GM19023 (cell line): Measurements from ENCODE around the gene OR6C1.
"Not testable (repeated sequence)": the region's sequence is repeated elsewhere in the genome, so short reads cannot be mapped to it uniquely, and the experiment has no call there.

Experiments
- ATAC-seq: cut with Tn5 transposase; IDR thresholded peaks from one replicate; pipeline ENCODE4 v1.9.1; 2021; ENCODE audit warnings: mild to moderate bottlenecking, moderate library complexity; ENCODE audit not compliant: unreplicated experiment

Gene OR6C1

DNA sequence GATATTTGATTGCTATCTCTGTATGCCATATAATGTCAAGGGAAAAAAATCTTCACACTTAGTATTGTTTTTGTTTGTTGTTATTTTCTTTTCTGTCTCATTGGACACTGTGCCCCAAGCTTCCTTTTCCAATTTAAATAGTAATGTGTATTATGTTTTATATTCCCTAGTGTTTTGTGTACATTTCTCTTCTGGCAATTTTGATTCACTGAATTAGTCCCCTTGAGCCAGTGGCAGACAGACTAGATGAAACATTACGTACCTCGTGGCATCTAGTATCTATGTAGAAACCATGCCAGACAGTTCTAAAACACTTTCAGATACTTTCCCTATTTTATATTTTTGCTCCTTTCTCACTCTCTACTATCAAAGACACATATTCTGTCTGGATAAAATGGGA lies at the start of gene OR6C1:
TSS of gene OR6C1 (plus strand) at position 301 of the 400 bp plus-strand sequence. CDS start 6,257 bp downstream, outside the sequence.
- ATAC-seq = no peak

DNA sequence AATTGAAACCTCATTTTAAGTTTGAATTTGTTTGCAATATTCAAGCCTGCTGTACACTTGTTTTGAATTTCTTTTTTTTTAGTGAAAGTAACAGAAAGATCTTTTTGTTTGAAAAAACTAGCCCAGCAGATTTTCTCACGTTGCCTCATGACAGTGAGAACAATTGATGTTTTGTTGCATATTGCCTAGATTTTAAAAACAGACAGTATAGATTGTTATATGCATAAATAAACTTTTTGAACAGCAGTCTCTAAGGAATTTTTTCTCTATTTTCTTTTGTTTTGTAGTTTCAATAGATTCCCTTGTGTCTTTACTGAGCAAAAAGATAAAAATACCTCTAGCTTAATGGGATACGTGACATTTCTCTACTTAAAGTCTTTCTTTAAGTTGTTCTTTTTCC lies 33.2 kb upstream of the OR6C1 start:
- no peak for ATAC-seq

DNA sequence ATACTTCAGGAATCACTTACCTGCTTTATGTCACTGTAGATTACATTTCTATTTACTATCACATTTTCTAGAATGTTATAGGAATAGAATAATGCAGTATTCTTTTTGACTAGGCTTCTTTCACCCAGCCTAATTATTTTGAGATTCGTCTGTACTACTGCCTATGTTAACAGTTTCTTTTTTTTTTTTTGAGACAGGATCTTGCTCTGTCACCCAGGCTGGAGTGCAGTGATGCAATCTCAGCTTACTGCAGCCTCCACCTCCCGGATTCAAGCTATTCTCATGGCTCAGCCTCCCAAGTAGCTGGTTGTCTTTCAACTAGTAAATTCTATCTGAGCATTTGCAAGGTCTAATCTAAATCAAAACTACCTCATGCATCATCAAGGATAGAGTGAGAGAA lies 24.1 kb upstream of the OR6C1 start:
- no peak for ATAC-seq

DNA sequence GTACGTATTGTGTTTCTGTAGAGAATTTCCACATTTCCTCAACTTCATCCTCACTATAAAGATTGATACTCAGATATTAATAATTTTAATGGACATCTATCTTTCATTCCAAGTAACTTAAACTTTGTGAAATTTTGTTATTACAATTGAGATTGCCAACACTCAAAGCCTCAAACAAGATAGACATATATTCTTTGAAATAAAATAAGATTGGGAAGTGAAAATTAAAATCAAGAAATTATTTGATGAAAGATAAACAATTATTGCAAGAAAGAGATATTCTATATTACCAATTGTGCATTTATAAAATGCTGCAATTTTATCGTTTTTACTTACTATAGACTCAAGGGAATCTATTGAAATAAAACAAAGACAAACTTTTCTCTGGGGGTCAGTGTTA lies 17.7 kb upstream of the OR6C1 start, which contains the start of gene OR6C6:
TSS of gene OR6C6 (minus strand) at position 101 of the 400 bp plus-strand sequence. CDS start 1,337 bp downstream, outside the sequence.
- no peak for ATAC-seq

DNA sequence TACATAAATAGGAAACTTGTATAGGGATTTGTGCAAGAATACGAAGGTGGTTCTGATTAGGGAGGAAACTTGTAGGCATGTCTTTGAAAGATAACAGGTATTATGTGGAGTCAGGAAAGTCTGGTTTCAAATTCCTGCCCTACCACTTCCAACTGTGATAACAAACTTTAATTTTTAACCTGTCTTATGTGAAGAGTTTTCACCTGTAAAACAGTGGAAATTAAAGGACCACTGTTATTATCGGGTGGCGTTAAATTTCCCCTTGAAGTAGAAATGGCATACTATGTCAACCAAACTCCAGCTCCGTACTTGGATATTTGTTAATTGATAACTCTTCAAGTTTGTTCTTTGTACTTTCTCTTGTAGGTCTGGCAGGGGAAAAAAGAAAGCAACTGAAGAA lies 6.1 kb downstream of the OR6C1 start:
- no peak for ATAC-seq

DNA sequence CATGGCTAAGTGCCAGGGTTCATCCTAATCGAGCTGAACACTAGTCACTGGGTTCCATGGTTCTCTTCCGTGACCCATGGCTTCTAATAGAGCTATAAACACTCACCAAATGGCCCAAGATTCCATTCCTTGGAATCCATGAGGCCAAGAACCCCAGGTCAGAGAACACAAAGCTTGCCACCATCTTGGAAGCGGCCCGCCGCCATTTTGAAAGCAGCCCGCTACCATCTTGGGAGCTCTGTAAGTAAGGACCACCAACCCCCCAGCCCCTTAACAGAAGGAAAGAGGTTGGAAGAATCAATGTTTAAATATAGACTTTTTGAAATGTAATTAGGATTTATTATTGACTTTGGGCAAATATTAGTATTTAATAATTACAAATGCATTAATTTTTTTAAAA lies 11.7 kb downstream of the OR6C1 start:
- not testable (repeated sequence) for ATAC-seq

DNA sequence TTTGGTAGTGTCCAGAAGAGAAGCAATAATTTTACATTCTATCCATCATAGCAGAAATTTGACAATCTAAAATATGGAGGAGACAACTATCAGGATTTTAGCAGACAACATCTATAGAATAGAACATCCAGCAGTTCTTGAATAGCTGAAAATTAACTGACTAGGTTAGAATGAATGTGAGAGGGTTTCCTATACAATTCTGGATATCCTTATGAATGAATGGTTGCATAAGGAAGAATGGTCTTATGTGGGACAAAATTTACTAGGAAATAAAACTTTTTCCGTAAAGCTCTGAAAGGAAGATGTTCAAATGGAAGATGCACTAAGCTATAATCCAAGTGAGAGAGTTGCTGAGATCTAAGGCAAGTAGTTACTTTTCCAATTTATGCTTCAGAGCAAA lies 16.3 kb downstream of the OR6C1 start, which contains the start of gene OR6C3:
TSS of gene OR6C3 (plus strand) at position 301 of the 400 bp plus-strand sequence. CDS start 955 bp downstream, outside the sequence.
- no peak for ATAC-seq

DNA sequence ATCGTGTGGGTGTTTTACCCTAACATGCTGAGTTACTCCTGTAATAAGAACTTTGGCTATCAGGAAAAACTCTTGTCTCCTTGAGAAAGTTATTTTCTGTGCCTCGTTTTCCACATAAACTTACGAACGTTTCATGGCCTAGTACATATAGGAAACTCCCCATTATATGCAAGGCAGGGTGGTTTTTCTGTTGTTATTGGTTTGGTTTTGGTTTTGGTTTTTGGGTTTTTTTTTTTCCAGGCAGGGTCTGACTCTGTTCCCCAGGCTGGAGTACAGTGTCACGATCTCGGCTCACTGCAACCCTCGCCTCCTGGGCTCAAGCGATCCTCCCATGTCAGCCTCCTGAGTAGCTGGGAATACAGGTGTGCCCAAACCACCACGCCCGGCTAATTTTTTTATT lies 21.9 kb downstream of the OR6C1 start:
- no peak for ATAC-seq

DNA sequence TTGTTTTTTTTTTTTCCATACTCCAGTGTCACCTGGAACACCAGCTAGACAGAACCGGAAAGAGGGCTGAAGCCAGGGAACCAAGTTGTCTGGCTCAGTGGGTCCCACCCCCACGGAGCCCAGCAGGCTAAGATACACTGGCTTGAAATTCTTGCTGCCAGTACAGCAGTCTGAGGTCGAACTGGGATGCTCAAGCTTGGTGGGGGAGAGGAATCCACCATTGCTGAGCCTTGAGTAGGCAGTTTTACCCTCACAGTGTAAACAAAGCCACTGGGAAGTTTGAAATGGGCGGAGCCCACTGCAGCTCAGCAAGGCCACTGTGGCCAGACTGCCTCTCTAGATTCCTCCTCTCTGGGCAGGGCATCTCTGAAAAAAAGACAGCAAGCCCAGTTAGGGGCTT lies 41.2 kb downstream of the OR6C1 start:
- not testable (repeated sequence) for ATAC-seq

DNA sequence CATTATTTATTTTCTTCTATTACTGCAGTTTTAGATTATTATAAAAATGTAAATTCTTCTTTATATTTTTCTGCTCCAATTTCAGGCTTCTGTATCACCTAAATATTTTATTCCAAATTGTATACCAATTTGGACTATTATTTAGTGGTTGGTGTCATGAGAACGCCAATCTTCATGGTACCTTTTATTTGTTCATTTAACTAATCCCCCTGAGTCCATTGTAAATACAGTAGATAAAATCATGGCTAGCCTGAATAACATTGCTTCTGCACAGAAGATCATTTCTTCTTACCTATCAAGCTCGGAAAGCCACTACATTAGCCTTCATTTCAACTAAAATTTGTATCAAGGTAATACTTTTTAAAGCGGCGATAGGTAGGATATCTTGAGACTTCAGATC lies 48.5 kb downstream of the OR6C1 start, which contains the start of gene OR6C75:
TSS of gene OR6C75 (plus strand) at position 301 of the 400 bp plus-strand sequence. CDS start 2,136 bp downstream, outside the sequence.
- no peak for ATAC-seq

DNA sequence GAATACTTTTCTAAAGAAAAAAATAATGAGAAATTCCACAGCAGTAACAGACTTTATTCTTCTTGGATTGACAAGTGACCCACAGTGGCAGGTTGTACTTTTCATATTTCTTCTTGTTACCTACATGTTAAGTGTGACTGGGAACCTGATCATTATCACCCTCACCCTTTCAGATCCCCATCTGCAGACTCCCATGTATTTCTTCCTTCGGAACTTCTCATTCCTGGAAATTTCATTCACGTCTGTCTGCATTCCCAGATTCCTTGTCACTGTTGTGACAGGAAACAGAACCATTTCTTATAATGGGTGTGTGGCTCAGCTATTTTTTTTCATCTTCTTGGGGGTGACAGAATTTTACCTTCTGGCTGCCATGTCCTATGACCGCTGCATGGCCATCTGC lies 50.9 kb downstream of the OR6C1 start:
- ATAC-seq = no peak
